Measurements from ENCODE around the gene ZNF143. TPM values are rescaled to one million over a fixed set of nuclear protein-coding genes. Genes with fewer than 3 reads are reported as not detected.

Gene ZNF143
- total RNA-seq, 6 experiments from 2014 or later: 5.8 to 16.0 (median 9.5) TPM

DNA sequence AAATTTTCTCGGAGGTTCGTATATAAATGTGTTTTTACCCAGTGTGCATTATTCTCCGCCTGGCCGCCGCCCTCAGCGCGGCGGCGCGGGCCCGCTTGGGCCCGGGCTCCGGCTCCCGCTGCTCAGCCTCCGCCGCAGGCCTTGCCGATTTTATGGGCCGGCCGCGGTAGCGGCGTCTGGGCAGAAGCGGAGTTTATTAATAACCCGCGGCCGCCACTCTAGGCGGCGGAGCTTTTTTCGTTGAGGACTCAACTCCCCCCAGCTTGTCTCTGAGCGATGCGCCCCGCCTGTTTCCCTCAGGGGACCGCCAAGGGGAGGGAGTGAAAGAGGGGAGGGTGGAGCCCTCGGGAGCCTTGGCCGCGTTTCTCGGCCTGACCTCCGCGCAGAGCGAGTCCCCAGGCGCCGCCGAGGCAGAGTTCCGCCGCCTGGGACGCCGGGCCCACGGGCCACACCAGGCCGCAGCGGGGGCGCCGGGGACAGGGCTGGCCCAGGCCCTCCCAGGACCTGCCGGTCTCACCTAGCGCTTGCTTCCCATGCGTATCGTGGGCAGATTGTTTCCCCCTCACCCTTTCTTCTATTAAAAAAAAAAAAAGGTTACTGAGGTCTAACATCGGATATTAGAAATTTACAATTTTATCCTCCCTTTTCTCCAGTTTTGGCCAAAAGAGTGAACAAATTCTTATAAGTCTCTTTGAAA is 399 bp downstream of the ZNF143 start:
- intact Hi-C loops (cut with DNase I): no loop called here
- ATAC-seq (peak; percentile 60 to 80 (median 74)), DNase-seq (peak; percentile 87 to 91 (median 91))
- Histone ChIP-seq H3K4me1 (peaks cover 0 to 16% (median 7%) of the 10 kb centered on the region in 4 donors), H3K36me3 (no peaks in the 10 kb centered on the region), H3K27me3 (no peaks in the 10 kb centered on the region), H3K4me3 (peak overlapping the region; percentile 75 to 78 (median 77)), H3K27ac (peak overlapping the region; percentile 97 to 99 (median 99)), H3K9me3 (no peaks in the 10 kb centered on the region)
- WGBS (ENCODE audit: insufficient coverage, low coverage, low lambda C conversion rate, missing lambda C conversion rate): under 1% methylated on average over 45 of the region's 57 CpGs
- TF ChIP-seq POLR2A (IDR thresholded peaks at IDR 0.05): peak; percentile 96
- TF ChIP-seq, protein P1, sequence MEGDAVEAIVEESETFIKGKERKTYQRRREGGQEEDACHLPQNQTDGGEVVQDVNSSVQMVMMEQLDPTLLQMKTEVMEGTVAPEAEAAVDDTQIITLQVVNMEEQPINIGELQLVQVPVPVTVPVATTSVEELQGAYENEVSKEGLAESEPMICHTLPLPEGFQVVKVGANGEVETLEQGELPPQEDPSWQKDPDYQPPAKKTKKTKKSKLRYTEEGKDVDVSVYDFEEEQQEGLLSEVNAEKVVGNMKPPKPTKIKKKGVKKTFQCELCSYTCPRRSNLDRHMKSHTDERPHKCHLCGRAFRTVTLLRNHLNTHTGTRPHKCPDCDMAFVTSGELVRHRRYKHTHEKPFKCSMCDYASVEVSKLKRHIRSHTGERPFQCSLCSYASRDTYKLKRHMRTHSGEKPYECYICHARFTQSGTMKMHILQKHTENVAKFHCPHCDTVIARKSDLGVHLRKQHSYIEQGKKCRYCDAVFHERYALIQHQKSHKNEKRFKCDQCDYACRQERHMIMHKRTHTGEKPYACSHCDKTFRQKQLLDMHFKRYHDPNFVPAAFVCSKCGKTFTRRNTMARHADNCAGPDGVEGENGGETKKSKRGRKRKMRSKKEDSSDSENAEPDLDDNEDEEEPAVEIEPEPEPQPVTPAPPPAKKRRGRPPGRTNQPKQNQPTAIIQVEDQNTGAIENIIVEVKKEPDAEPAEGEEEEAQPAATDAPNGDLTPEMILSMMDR (IDR thresholded peaks at IDR 0.05): peak in 1 of 4 donors; percentile 3

DNA sequence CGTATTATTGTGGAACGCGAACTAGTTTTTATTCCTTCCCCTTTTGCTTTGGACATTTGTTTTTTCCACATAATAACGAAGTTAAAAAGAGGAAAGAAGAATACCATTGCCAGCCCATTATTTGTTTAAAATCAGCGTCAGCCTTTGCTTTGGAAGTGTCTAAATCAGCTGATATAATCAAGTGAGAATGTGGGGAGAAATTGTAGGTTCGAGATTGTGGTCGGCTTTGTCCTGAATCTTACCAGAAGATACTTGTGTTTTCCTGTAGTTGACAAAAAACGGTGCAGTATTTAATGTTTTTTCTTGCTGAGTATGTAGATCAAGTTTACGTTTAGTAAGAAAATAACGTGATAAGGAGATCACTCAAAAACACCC is 935 bp downstream of the ZNF143 start:
- Histone ChIP-seq H3K27ac (peak overlapping the region; percentile 97 to 99 (median 99)), H3K36me3 (no peaks in the 10 kb centered on the region), H3K9me3 (no peaks in the 10 kb centered on the region), H3K4me3 (peak overlapping the region; percentile 75 to 78 (median 77)), H3K4me1 (peaks cover 0 to 16% (median 7%) of the 10 kb centered on the region in 4 donors), H3K27me3 (no peaks in the 10 kb centered on the region)
- TF ChIP-seq POLR2A (IDR thresholded peaks at IDR 0.05): no peak
- TF ChIP-seq, protein P1 (IDR thresholded peaks at IDR 0.05): no peak
- WGBS (ENCODE audit: insufficient coverage, low coverage, low lambda C conversion rate, missing lambda C conversion rate): under 1% methylated on average over 10 of the region's 10 CpGs
- intact Hi-C loops (cut with DNase I): no loop called here
- DNase-seq (no peak), ATAC-seq (no peak)

DNA sequence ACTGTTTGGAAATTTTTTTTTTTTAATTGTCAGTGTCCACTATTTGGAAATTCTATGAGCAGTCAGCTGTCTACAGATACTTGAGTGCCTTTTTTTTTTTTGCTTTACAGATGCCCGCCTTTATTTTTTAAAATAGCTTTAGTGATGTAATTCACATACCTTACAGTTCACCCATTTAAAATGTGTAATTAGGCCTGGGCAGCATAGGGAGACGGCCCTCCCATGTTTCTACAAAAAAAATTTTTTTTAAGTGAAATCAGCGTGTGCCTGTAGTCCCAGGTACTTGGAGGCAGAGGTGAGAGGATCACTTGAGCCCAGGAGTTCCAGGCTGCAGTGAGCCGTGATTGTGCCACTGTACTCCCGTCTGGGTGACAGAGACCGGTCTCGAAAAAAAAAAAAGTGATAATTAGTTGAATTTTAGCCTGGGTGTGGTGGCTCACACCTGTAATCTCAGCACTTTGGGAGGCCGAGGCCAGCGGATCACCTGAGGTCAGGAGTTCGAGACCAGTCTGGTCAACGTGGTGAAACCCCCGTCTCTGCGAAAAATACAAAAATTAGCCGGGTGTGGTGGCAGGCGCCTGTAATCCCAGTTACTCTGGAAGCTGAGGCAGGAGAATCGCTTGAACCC is 1.5 kb downstream of the ZNF143 start:
- Histone ChIP-seq H3K27me3 (no peaks in the 10 kb centered on the region), H3K27ac (peak overlapping the region; percentile 97 to 99 (median 99)), H3K4me3 (peak overlapping the region; percentile 75 to 78 (median 77)), H3K4me1 (peaks cover 0 to 16% (median 7%) of the 10 kb centered on the region in 4 donors), H3K36me3 (no peaks in the 10 kb centered on the region), H3K9me3 (no peaks in the 10 kb centered on the region)
- 75% methylated on average over 16 of the region's 16 CpGs for WGBS (ENCODE audit: insufficient coverage, low coverage, low lambda C conversion rate, missing lambda C conversion rate)
- DNase-seq (peak in 1 of 3 donors; percentile 33), ATAC-seq (no peak)
- TF ChIP-seq, protein P1 (IDR thresholded peaks at IDR 0.05): no peak
- TF ChIP-seq POLR2A (IDR thresholded peaks at IDR 0.05): no peak
- intact Hi-C loops (cut with DNase I): no loop called here

DNA sequence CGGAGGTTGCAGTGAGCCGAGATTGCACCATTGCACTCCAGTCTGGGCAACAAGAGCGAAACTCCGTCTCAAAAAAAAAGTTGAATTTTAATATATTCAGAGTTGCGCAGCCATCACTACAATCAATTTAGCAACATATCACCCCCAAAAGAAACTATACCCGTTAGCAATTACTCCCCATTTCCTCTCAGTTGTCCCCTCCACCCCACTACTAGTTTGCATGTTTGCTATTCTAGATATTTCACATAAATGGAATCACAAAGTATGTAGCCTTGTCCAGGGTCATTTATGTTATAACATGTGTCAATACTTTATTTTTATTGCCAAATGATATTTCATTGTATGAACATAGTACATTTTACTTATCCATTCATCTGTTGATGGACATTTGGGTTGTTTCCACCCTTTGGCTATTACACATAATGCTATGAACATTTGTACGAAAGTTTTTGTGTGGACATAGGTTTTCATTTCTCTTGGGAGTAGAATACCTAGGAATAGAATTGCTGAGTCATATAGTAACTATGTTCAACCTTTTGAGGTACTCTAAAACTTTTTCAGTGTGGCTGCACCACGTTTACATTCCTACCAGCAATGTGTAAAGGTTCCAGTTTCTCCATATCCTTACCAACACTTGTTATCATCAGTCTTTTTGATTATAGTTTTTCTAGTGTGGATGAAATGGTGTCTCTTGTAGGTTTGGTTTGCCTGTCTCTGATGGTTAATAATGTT is 2.2 kb downstream of the ZNF143 start:
- Histone ChIP-seq H3K9me3 (no peaks in the 10 kb centered on the region), H3K4me3 (no peak overlapping the region), H3K27ac (no peak overlapping the region), H3K27me3 (no peaks in the 10 kb centered on the region), H3K4me1 (peaks cover 0 to 16% (median 7%) of the 10 kb centered on the region in 4 donors), H3K36me3 (no peaks in the 10 kb centered on the region)
- 75% methylated on average over 8 of the region's 8 CpGs for WGBS (ENCODE audit: insufficient coverage, low coverage, low lambda C conversion rate, missing lambda C conversion rate)
- TF ChIP-seq POLR2A (IDR thresholded peaks at IDR 0.05): no peak
- no peak for ATAC-seq
- DNase-seq: no peak
- intact Hi-C loops (cut with DNase I): no loop called here

Data from right lobe of liver (tissue), 6 donors.